ENCODE results near the gene KIAA0040.

KIAA0040 gene

DNA sequence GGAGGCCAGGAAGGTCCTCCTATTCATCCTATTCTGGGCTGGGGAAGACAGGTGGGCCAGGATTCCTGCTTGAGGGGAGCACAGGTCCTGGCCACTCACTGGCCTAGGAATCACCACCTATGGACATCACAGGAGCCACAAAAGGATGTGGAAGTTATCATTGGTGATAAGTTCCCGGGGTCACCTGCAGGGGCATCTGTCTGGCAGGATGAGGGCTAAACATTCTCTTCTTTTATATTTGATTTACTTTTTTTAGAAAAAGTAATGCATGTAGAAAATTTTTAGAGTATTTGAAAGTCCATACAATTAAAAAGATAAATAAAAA, 33.2 kb upstream of the KIAA0040 start:
- H4K20me1 ChIP-seq (ENCODE audit: insufficient read depth) = no peaks in the 10 kb centered on the region
- H3K36me3 ChIP-seq (ENCODE audit: insufficient read depth) = no peaks in the 10 kb centered on the region
- no peak overlapping the region for H3K4me3 ChIP-seq (IDR thresholded peaks at IDR 0.05; ENCODE audit: insufficient read depth, low read depth, low read length)
- H3K4me2 ChIP-seq = no peak overlapping the region
- no peaks in the 10 kb centered on the region for H3K4me1 ChIP-seq (ENCODE audit: low read depth, poor library complexity, severe bottlenecking)
- no peak overlapping the region for H3K27ac ChIP-seq
- no peaks in the 10 kb centered on the region for H3K27me3 ChIP-seq (ENCODE audit: insufficient read depth, low read depth)
- no peak overlapping the region for H3K9ac ChIP-seq
- no peak overlapping the region for H2AFZ ChIP-seq (ENCODE audit: low read depth)
- H3K79me2 ChIP-seq (ENCODE audit: insufficient read depth, low read depth) = no peaks in the 10 kb centered on the region
- no peak for TF ChIP-seq CTCF (conservative IDR thresholded peaks at IDR 0.05; ENCODE audit: low read depth, low read length)

DNA sequence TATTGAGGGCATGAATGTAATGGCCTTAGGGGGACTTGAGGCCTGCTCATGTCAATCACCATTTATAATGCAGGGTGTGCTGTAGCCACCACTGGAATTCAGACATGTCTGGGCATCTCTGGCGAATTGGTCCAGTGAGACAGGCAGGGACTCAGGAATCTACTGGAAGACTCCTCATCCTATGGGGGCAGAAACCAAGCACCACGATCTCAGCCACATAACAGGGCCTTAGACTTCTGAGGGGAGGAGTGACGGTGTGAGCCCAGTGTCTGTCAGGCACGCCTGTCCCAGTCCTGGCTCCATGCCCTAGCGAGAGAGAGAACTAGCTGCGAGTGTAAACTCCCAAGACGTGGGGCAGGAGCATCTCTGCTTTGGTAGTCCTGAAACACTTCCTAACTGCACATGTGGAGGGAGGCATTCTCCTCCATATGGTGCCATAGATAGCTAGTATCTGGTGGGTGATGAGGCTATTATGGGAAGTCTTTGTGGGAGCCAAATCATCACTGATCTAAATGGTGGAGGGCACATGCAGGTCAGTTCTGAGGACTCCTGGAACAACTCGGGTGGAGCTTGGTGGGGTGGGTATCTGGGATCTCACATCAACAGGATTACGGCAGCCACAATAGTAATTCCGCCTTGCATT, 29.8 kb upstream of the KIAA0040 start:
- Histone ChIP-seq H3K4me2 (no peak overlapping the region), H3K27me3 (ENCODE audit: insufficient read depth, low read depth) (no peaks in the 10 kb centered on the region), H3K9ac (no peak overlapping the region), H4K20me1 (ENCODE audit: insufficient read depth) (no peaks in the 10 kb centered on the region), H3K27ac (no peak overlapping the region), H3K4me3 (IDR thresholded peaks at IDR 0.05; ENCODE audit: insufficient read depth, low read depth, low read length) (no peak overlapping the region), H2AFZ (ENCODE audit: low read depth) (no peak overlapping the region), H3K4me1 (ENCODE audit: low read depth, poor library complexity, severe bottlenecking) (no peaks in the 10 kb centered on the region), H3K79me2 (ENCODE audit: insufficient read depth, low read depth) (no peaks in the 10 kb centered on the region), H3K36me3 (ENCODE audit: insufficient read depth) (no peaks in the 10 kb centered on the region)
- no peak for TF ChIP-seq CTCF (conservative IDR thresholded peaks at IDR 0.05; ENCODE audit: low read depth, low read length)

GRCh38 chr1:175221557-175222175, 29.1 kb upstream of the KIAA0040 start:
- Histone ChIP-seq H3K4me2 (no peak overlapping the region), H3K36me3 (ENCODE audit: insufficient read depth) (no peaks in the 10 kb centered on the region), H3K27me3 (ENCODE audit: insufficient read depth, low read depth) (no peaks in the 10 kb centered on the region), H3K79me2 (ENCODE audit: insufficient read depth, low read depth) (no peaks in the 10 kb centered on the region), H3K4me1 (ENCODE audit: low read depth, poor library complexity, severe bottlenecking) (no peaks in the 10 kb centered on the region), H3K27ac (no peak overlapping the region), H3K4me3 (IDR thresholded peaks at IDR 0.05; ENCODE audit: insufficient read depth, low read depth, low read length) (no peak overlapping the region), H2AFZ (ENCODE audit: low read depth) (no peak overlapping the region), H4K20me1 (ENCODE audit: insufficient read depth) (no peaks in the 10 kb centered on the region), H3K9ac (no peak overlapping the region)
- TF ChIP-seq CTCF (conservative IDR thresholded peaks at IDR 0.05; ENCODE audit: low read depth, low read length) = no peak

GRCh38 chr1:175220853-175221556, 28.4 kb upstream of the KIAA0040 start:
- H3K79me2 ChIP-seq (ENCODE audit: insufficient read depth, low read depth) = no peaks in the 10 kb centered on the region
- H3K4me1 ChIP-seq (ENCODE audit: low read depth, poor library complexity, severe bottlenecking) = no peaks in the 10 kb centered on the region
- H3K27me3 ChIP-seq (ENCODE audit: insufficient read depth, low read depth) = no peaks in the 10 kb centered on the region
- no peak overlapping the region for H3K4me2 ChIP-seq
- H3K4me3 ChIP-seq (IDR thresholded peaks at IDR 0.05; ENCODE audit: insufficient read depth, low read depth, low read length) = no peak overlapping the region
- H3K36me3 ChIP-seq (ENCODE audit: insufficient read depth) = no peaks in the 10 kb centered on the region
- H2AFZ ChIP-seq (ENCODE audit: low read depth) = no peak overlapping the region
- TF ChIP-seq CTCF (conservative IDR thresholded peaks at IDR 0.05; ENCODE audit: low read depth, low read length) = no peak
- no peak overlapping the region for H3K27ac ChIP-seq
- H4K20me1 ChIP-seq (ENCODE audit: insufficient read depth) = no peaks in the 10 kb centered on the region
- H3K9ac ChIP-seq = no peak overlapping the region

Measured in KMS-11 (cell line).